ENCODE data around the gene COPS4. TPM values are rescaled to one million over a fixed set of nuclear protein-coding genes. Genes with fewer than 3 reads are reported as not detected.
"Not testable (repeated sequence)": the region's sequence is repeated elsewhere in the genome, so short reads cannot be mapped to it uniquely, and the experiment has no call there.

The COPS4 gene
- total RNA-seq, 1 donor from 2014 or later = 24.3 TPM

GRCh38 chr4:83074086-83074704 is 39.2 kb downstream of the COPS4 start:
- ATAC-seq (peak; percentile 90), DNase-seq (no peak)
- Histone ChIP-seq H3K27me3 (no peaks in the 10 kb centered on the region), H3K4me3 (no peak overlapping the region), H3K36me3 (peaks cover 59% of the 10 kb centered on the region), H3K27ac (no peak overlapping the region), H3K4me1 (peaks cover 4% of the 10 kb centered on the region), H3K9me3 (no peaks in the 10 kb centered on the region)
- TF ChIP-seq CTCF (IDR thresholded peaks at IDR 0.05) = peak; percentile 72
- intact Hi-C loops (cut with DNase I) = loop anchor here (10.0 kb wide), 1 partner anchor 191 kb away; no protein-coding TSS in a partner anchor

- not testable (repeated sequence) for H3K27ac ChIP-seq, DNase-seq, H3K9me3 ChIP-seq, H3K27me3 ChIP-seq, H3K4me1 ChIP-seq, H3K4me3 ChIP-seq, ATAC-seq
- intact Hi-C loops (cut with DNase I) = loop anchor here (10.0 kb wide), 1 partner anchor 190 kb away; no protein-coding TSS in a partner anchor
- peaks cover 53% of the 10 kb centered on the region for H3K36me3 ChIP-seq
Observed at GRCh38 chr4:83074783-83075182, 39.8 kb downstream of the COPS4 start.

GRCh38 chr4:83075311-83076095 is 40.5 kb downstream of the COPS4 start:
- H3K36me3 ChIP-seq = peaks cover 46% of the 10 kb centered on the region
- H3K9me3 ChIP-seq = no peaks in the 10 kb centered on the region
- intact Hi-C loops (cut with DNase I) = loop anchor here (10.0 kb wide), 1 partner anchor 189 kb away; no protein-coding TSS in a partner anchor
- DNase-seq (no peak), ATAC-seq (no peak)
- H3K27ac ChIP-seq = no peak overlapping the region
- no peaks in the 10 kb centered on the region for H3K27me3 ChIP-seq
- H3K4me3 ChIP-seq = no peak overlapping the region
- peaks cover 4% of the 10 kb centered on the region for H3K4me1 ChIP-seq
- no peak for TF ChIP-seq CTCF (IDR thresholded peaks at IDR 0.05)

- no peak overlapping the region for H3K4me3 ChIP-seq
- H3K27ac ChIP-seq = no peak overlapping the region
- no peaks in the 10 kb centered on the region for H3K9me3 ChIP-seq
- ATAC-seq = no peak
- TF ChIP-seq CTCF (IDR thresholded peaks at IDR 0.05) = no peak
- no peaks in the 10 kb centered on the region for H3K27me3 ChIP-seq
- H3K4me1 ChIP-seq = no peaks in the 10 kb centered on the region
- peaks cover 12% of the 10 kb centered on the region for H3K36me3 ChIP-seq
- intact Hi-C loops (cut with DNase I) = no loop called here
- DNase-seq = no peak
Observed at GRCh38 chr4:83080561-83080960, 45.6 kb downstream of the COPS4 start.

- no peaks in the 10 kb centered on the region for H3K27me3 ChIP-seq
- DNase-seq (no peak), ATAC-seq (peak; percentile 48)
- H3K4me3 ChIP-seq = no peak overlapping the region
- no peak overlapping the region for H3K27ac ChIP-seq
- no peaks in the 10 kb centered on the region for H3K4me1 ChIP-seq
- H3K9me3 ChIP-seq = no peaks in the 10 kb centered on the region
- intact Hi-C loops (cut with DNase I) = no loop called here
- H3K36me3 ChIP-seq = no peaks in the 10 kb centered on the region
- no peak for TF ChIP-seq CTCF (IDR thresholded peaks at IDR 0.05)
Observed at GRCh38 chr4:83082777-83083176, 47.8 kb downstream of the COPS4 start.

GRCh38 chr4:83083925-83084475 is 49.0 kb downstream of the COPS4 start:
- no peak for DNase-seq

GRCh38 chr4:83084956-83085355 is 50.0 kb downstream of the COPS4 start:
- ATAC-seq; H3K9me3 ChIP-seq; H3K27ac ChIP-seq; intact Hi-C loops (cut with DNase I); DNase-seq; H3K27me3 ChIP-seq; H3K4me1 ChIP-seq; H3K4me3 ChIP-seq; H3K36me3 ChIP-seq: not testable (repeated sequence)

More at GRCh38 chr4:83083925-83084475, 49.0 kb downstream of the COPS4 start:
- peak; percentile 90 for ATAC-seq
- no peaks in the 10 kb centered on the region for H3K9me3 ChIP-seq
- peak overlapping the region; percentile 42 for H3K27ac ChIP-seq
- H3K4me3 ChIP-seq = no peak overlapping the region
- intact Hi-C loops (cut with DNase I) = no loop called here
- TF ChIP-seq CTCF (IDR thresholded peaks at IDR 0.05) = no peak
- H3K27me3 ChIP-seq = no peaks in the 10 kb centered on the region
- H3K4me1 ChIP-seq = no peaks in the 10 kb centered on the region
- H3K36me3 ChIP-seq = no peaks in the 10 kb centered on the region
